KMS-11 (cell line): ENCODE measurements around the gene PTPRN2.

Experiments used
- H2AFZ ChIP-seq: fragments of 200-600 bp; sonication (generic); 2 replicates; pipeline ENCODE4 v1.6.1; 2016; ENCODE audit warnings: antibody characterized with exemption, mixed run types, low read depth
- H3K27ac ChIP-seq: fragments of 200-600 bp; sonication (generic); 2 replicates; pipeline ENCODE4 v1.6.1; 2016; ENCODE audit warnings: mild to moderate bottlenecking, mixed run types
- H3K27me3 ChIP-seq: fragments of 200-600 bp; sonication (generic); 2 replicates; pipeline ENCODE4 v1.6.1; 2017; ENCODE audit warnings: mild to moderate bottlenecking, low read depth, mixed run types, moderate library complexity; ENCODE audit not compliant: insufficient read depth
- H3K36me3 ChIP-seq: fragments of 200-600 bp; sonication (generic); 2 replicates; pipeline ENCODE4 v1.6.1; 2017; ENCODE audit warnings: mild to moderate bottlenecking, mixed run types; ENCODE audit not compliant: insufficient read depth
- H3K4me1 ChIP-seq: fragments of 200-600 bp; sonication (generic); 2 replicates; pipeline ENCODE4 v1.6.1; 2016; ENCODE audit warnings: mild to moderate bottlenecking, low read depth, mixed run types; ENCODE audit not compliant: poor library complexity, severe bottlenecking
- H3K4me2 ChIP-seq: fragments of 200-600 bp; sonication (generic); 2 replicates; pipeline ENCODE4 v1.7.0; 2016; ENCODE audit warnings: mild to moderate bottlenecking, mixed run types
- H3K4me3 ChIP-seq: fragments of 200-600 bp; sonication (generic); IDR thresholded peaks from 2 replicates; pipeline ENCODE4 v1.6.1; 2017; ENCODE audit warnings: low read depth, low read length, mixed read lengths; ENCODE audit not compliant: insufficient read depth
- H3K79me2 ChIP-seq: fragments of 200-600 bp; sonication (generic); 2 replicates; pipeline ENCODE4 v1.6.1; 2016; ENCODE audit warnings: low read depth, mixed run types; ENCODE audit not compliant: insufficient read depth
- H3K9ac ChIP-seq: fragments of 200-600 bp; sonication (generic); 2 replicates; pipeline ENCODE4 v1.6.1; 2016; ENCODE audit warnings: mild to moderate bottlenecking, mixed run types
- H4K20me1 ChIP-seq: fragments of 200-600 bp; sonication (generic); 2 replicates; pipeline ENCODE4 v1.6.1; 2016; ENCODE audit warnings: mild to moderate bottlenecking, mixed run types; ENCODE audit not compliant: insufficient read depth
- TF ChIP-seq, protein P1 (sequence below): fragments of 200-600 bp; sonication (generic); conservative IDR thresholded peaks from 2 replicates; pipeline ENCODE4 v1.6.1; 2017; ENCODE audit warnings: low read depth, mild to moderate bottlenecking, antibody characterized with exemption, low read length, moderate library complexity, mixed read lengths

The PTPRN2 gene

DNA sequence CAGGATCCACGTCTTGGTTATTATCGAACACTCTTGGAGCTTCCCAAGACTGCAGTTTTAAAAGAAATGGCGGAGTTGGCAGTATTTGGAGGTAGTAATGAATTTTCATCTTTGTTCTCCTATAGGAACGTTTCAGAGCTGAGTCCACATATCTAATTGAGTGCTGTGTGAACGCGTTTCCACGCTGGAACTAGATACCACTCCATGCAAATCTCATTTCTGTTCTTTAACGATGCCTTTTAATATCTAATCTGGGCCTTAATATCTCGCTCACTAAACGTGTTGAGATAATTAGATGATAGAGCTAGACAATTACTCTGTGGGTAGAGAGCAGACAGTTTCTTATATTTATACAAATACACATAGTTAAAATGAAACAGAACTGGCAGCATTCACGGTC is 727.2 kb downstream of the PTPRN2 start:
- Histone ChIP-seq H3K4me3 (no peak overlapping the region), H3K36me3 (no peaks in the 10 kb centered on the region), H3K27ac (no peak overlapping the region), H4K20me1 (no peaks in the 10 kb centered on the region), H3K4me2 (no peak overlapping the region), H3K9ac (no peak overlapping the region), H3K4me1 (no peaks in the 10 kb centered on the region), H2AFZ (no peak overlapping the region), H3K79me2 (no peaks in the 10 kb centered on the region), H3K27me3 (peaks cover 20% of the 10 kb centered on the region; the same call in 1 of the 2 replicates)
- TF ChIP-seq, protein P1, sequence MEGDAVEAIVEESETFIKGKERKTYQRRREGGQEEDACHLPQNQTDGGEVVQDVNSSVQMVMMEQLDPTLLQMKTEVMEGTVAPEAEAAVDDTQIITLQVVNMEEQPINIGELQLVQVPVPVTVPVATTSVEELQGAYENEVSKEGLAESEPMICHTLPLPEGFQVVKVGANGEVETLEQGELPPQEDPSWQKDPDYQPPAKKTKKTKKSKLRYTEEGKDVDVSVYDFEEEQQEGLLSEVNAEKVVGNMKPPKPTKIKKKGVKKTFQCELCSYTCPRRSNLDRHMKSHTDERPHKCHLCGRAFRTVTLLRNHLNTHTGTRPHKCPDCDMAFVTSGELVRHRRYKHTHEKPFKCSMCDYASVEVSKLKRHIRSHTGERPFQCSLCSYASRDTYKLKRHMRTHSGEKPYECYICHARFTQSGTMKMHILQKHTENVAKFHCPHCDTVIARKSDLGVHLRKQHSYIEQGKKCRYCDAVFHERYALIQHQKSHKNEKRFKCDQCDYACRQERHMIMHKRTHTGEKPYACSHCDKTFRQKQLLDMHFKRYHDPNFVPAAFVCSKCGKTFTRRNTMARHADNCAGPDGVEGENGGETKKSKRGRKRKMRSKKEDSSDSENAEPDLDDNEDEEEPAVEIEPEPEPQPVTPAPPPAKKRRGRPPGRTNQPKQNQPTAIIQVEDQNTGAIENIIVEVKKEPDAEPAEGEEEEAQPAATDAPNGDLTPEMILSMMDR, result no peak

DNA sequence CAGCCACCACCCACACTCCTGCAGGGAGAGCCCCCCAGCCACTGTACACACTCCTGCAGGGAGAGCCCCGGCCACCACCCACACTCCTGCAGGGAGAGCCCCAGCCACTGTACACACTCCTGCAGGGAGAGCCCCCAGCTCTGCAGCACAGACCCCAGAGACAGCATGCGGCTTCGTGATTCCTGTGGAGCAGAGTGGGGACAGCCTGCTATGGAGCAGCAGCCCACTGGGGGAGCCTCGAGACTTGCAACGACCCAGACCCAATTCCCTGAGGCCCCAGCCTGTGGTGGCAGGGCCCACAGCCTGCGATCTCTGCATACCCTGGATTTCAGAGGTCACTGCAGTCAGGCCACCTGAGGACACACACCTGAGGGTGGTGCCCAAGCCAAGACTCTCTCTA is 727.7 kb downstream of the PTPRN2 start:
- Histone ChIP-seq H2AFZ (no peak overlapping the region), H3K4me1 (no peaks in the 10 kb centered on the region), H3K27ac (no peak overlapping the region), H3K79me2 (no peaks in the 10 kb centered on the region), H3K27me3 (peaks cover 22% of the 10 kb centered on the region; the same call in 1 of the 2 replicates), H4K20me1 (no peaks in the 10 kb centered on the region), H3K9ac (no peak overlapping the region), H3K4me3 (no peak overlapping the region), H3K36me3 (no peaks in the 10 kb centered on the region), H3K4me2 (no peak overlapping the region)
- TF ChIP-seq, protein P1, result no peak

- Histone ChIP-seq H3K27me3 (peaks cover 29% of the 10 kb centered on the region; the same call in 1 of the 2 replicates), H3K79me2 (no peaks in the 10 kb centered on the region), H3K9ac (no peak overlapping the region), H3K36me3 (no peaks in the 10 kb centered on the region), H3K4me2 (no peak overlapping the region), H4K20me1 (no peaks in the 10 kb centered on the region), H3K4me3 (no peak overlapping the region), H2AFZ (no peak overlapping the region), H3K27ac (no peak overlapping the region), H3K4me1 (no peaks in the 10 kb centered on the region)
- TF ChIP-seq, protein P1, result no peak
These were observed 730.0 kb downstream of the PTPRN2 start for GRCh38 chr7:157857578-157858075.

GRCh38 chr7:157856873-157857577 is 730.6 kb downstream of the PTPRN2 start:
- TF ChIP-seq, protein P1, result no peak
- Histone ChIP-seq H3K27ac (no peak overlapping the region), H3K4me2 (no peak overlapping the region), H3K27me3 (peaks cover 29% of the 10 kb centered on the region; the same call in 1 of the 2 replicates), H3K9ac (no peak overlapping the region), H3K4me3 (no peak overlapping the region), H4K20me1 (no peaks in the 10 kb centered on the region), H3K36me3 (no peaks in the 10 kb centered on the region), H3K79me2 (no peaks in the 10 kb centered on the region), H3K4me1 (no peaks in the 10 kb centered on the region), H2AFZ (no peak overlapping the region)
